Measurements from ENCODE around the gene PLEKHN1. TPM values are rescaled to one million over a fixed set of nuclear protein-coding genes. Genes with fewer than 3 reads are reported as not detected.

PLEKHN1 gene
- polyA plus RNA-seq, 1 of the 3 experiments (the other 2 are of a cell fraction) = not detected

DNA sequence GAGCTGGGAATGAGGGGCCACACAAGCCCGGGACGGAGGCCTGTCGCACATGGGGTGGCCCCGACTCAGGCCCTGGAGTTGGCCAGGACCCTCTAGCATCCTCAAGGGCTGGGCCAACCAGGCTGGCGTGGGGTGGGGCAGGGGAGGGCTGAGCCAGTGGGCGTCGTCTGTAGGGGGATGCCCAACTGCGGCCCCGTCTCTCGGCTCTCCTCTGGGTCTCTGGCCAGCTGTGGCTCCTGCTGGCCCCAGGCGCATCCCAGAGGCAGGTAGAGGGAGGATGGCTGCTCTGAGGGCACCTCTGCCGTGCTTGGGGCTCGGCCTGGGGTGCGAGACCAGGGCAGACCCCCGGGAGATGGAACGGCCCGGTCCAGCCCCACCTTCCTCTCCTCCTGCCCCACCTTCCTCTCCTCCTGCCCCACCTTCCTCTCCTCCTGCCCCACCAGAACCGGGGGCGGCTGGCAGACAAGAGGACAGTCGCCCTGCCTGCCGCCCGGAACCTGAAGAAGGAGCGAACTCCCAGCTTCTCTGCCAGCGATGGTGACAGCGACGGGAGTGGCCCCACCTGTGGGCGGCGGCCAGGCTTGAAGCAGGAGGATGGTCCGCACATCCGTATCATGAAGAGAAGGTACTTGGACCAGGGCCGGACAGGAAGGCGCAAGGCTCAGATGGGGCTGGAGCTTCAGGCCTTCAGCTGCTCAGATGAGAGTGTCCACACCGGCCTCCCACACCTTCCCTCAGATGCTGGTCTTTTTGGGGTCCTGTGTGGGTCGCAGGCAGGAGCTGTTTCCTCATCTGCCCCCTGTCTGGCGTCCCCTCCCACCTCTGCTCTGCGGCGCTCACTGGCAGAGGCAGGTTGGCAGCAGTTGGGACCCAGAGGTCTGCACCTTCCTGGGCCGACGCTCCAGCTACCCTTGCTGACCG, 36.3 kb upstream of the PLEKHN1 start:
- Histone ChIP-seq H3K4me3 (ENCODE audit: low read depth in 2 of 2, low read length in 1 of 2) (no peak overlapping the region), H3K9me3 (no peaks in the 10 kb centered on the region), H2AFZ (ENCODE audit: low read depth) (no peak overlapping the region), H3K79me2 (ENCODE audit: insufficient read depth) (peaks cover 1% of the 10 kb centered on the region; the same call in 1 of the 2 replicates), H3K4me1 (ENCODE audit: control insufficient read depth in 1 of 2, insufficient read depth in 2 of 2, low read depth in 1 of 2, low read length in 1 of 2) (peaks cover 0 to 1% of the 10 kb centered on the region in 2 experiments; a peak in 1 of 4 replicates), H3K9ac (no peak overlapping the region), H4K20me1 (ENCODE audit: insufficient read depth) (0 out of 2 replicates have a peak, but pooled peaks cover 7% of the 10 kb centered on the region), H3K4me2 (no peak overlapping the region), H3K9me2 (no peaks in the 10 kb centered on the region), H3K27me3 (ENCODE audit: insufficient read depth) (no peaks in the 10 kb centered on the region), H3K27ac (ENCODE audit: low read depth in 2 of 2, low read length in 1 of 2) (no peak overlapping the region), H3F3A (replicated peaks; ENCODE audit: insufficient read depth) (peaks cover 6% of the 10 kb centered on the region), H3K36me3 (replicated peaks in 1 of 2; ENCODE audit: control insufficient read depth in 1 of 2, insufficient read depth in 2 of 2, low read length in 1 of 2) (no peaks in the 10 kb centered on the region)
- DNase-seq = no peak
- 91% methylated on average over 14 of the region's 40 CpGs for WGBS (ENCODE audit: low lambda C conversion rate)
- TF ChIP-seq JUND (IDR thresholded peaks at IDR 0.05) (no peak), RCOR1 (IDR thresholded peaks at IDR 0.05; ENCODE audit: low read length) (no peak)
- CTCF ChIA-PET = interaction anchor here (0.7 to 6.6 kb wide), 6 partner anchors 8 to 60 kb away, joined by 3 to 49 read pairs (median 10); no protein-coding TSS in a partner anchor
- POLR2A ChIA-PET = interaction anchor here (1.4 kb wide), 1 partner anchor 10 kb away, joined by 6 read pairs; no protein-coding TSS in a partner anchor

DNA sequence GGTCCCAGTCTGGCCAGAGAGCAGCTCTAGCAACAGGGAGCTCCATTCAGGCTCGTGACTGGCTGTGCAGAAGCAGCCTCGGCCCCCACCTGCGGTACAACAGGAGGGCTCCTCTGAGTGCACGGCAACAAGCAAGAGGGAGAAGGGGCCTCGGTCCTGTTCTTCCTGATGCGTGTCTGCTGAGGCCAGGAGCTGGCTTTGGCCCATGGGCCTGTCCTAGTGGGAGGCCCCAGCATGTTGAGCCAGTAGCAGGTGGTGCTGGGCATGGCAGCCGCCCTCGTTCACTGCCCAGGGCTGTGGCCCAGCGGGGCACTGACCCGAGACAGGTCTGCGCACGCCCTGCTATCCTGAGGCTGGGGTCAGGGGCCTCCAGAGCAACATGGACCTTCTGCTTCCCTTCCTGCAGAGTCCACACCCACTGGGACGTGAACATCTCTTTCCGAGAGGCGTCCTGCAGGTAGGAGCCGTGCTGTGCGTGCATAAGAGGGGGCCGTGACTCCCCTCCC, 35.6 kb upstream of the PLEKHN1 start:
- H3K4me2 ChIP-seq = no peak overlapping the region
- H2AFZ ChIP-seq (ENCODE audit: low read depth) = no peak overlapping the region
- H3K4me1 ChIP-seq (ENCODE audit: control insufficient read depth in 1 of 2, insufficient read depth in 2 of 2, low read depth in 1 of 2, low read length in 1 of 2) = peaks cover 0 to 8% of the 10 kb centered on the region in 2 experiments; a peak in 1 of 4 replicates
- no peaks in the 10 kb centered on the region for H3K9me2 ChIP-seq
- TF ChIP-seq ELF1 (IDR thresholded peaks at IDR 0.05) (no peak), SMC3 (IDR thresholded peaks at IDR 0.05; ENCODE audit: low read depth, low read length) (no peak), MXI1 (IDR thresholded peaks at IDR 0.05; ENCODE audit: low read depth, low read length) (no peak), SIN3A (IDR thresholded peaks at IDR 0.05; ENCODE audit: borderline replicate concordance, low read depth, low read length) (no peak), TAF1 (IDR thresholded peaks at IDR 0.05; ENCODE audit: borderline replicate concordance, low read depth, low read length) (no peak), JUND (IDR thresholded peaks at IDR 0.05) (no peak), POLR2AphosphoS5 (IDR thresholded peaks at IDR 0.05; ENCODE audit: low read depth, low read length) (no peak), RFX5 (IDR thresholded peaks at IDR 0.05; ENCODE audit: low read length) (no peak)
- TF ChIP-seq, protein P1, sequence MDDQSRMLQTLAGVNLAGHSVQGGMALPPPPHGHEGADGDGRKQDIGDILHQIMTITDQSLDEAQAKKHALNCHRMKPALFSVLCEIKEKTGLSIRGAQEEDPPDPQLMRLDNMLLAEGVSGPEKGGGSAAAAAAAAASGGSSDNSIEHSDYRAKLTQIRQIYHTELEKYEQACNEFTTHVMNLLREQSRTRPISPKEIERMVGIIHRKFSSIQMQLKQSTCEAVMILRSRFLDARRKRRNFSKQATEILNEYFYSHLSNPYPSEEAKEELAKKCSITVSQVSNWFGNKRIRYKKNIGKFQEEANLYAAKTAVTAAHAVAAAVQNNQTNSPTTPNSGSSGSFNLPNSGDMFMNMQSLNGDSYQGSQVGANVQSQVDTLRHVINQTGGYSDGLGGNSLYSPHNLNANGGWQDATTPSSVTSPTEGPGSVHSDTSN (IDR thresholded peaks at IDR 0.05) = no peak
- TF ChIP-seq, protein P2, sequence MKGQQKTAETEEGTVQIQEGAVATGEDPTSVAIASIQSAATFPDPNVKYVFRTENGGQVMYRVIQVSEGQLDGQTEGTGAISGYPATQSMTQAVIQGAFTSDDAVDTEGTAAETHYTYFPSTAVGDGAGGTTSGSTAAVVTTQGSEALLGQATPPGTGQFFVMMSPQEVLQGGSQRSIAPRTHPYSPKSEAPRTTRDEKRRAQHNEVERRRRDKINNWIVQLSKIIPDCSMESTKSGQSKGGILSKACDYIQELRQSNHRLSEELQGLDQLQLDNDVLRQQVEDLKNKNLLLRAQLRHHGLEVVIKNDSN (IDR thresholded peaks at IDR 0.05; ENCODE audit: borderline replicate concordance, low read depth) = no peak
- TF ChIP-seq, protein P3, sequence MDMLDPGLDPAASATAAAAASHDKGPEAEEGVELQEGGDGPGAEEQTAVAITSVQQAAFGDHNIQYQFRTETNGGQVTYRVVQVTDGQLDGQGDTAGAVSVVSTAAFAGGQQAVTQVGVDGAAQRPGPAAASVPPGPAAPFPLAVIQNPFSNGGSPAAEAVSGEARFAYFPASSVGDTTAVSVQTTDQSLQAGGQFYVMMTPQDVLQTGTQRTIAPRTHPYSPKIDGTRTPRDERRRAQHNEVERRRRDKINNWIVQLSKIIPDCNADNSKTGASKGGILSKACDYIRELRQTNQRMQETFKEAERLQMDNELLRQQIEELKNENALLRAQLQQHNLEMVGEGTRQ (IDR thresholded peaks at IDR 0.05; ENCODE audit: borderline replicate concordance, low read depth, low read length) = no peak
- TF ChIP-seq, protein P4, sequence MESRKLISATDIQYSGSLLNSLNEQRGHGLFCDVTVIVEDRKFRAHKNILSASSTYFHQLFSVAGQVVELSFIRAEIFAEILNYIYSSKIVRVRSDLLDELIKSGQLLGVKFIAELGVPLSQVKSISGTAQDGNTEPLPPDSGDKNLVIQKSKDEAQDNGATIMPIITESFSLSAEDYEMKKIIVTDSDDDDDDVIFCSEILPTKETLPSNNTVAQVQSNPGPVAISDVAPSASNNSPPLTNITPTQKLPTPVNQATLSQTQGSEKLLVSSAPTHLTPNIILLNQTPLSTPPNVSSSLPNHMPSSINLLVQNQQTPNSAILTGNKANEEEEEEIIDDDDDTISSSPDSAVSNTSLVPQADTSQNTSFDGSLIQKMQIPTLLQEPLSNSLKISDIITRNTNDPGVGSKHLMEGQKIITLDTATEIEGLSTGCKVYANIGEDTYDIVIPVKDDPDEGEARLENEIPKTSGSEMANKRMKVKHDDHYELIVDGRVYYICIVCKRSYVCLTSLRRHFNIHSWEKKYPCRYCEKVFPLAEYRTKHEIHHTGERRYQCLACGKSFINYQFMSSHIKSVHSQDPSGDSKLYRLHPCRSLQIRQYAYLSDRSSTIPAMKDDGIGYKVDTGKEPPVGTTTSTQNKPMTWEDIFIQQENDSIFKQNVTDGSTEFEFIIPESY (IDR thresholded peaks at IDR 0.05; ENCODE audit: borderline replicate concordance, low read depth) = no peak
- WGBS (ENCODE audit: low lambda C conversion rate) = 81% methylated on average over 6 of the region's 18 CpGs
- ChIA-PET POLR2A (interaction anchor here (1.4 kb wide), 1 partner anchor 9 kb away, joined by 6 read pairs; no protein-coding TSS in a partner anchor), CTCF (interaction anchor here (0.7 to 6.6 kb wide), 6 partner anchors 8 to 61 kb away, joined by 3 to 49 read pairs (median 10); no protein-coding TSS in a partner anchor)
- no peaks in the 10 kb centered on the region; the same call in 1 of the 2 replicates for H3K79me2 ChIP-seq (ENCODE audit: insufficient read depth)
- H3K4me3 ChIP-seq (ENCODE audit: low read depth in 2 of 2, low read length in 1 of 2) = no peak overlapping the region
- H3F3A ChIP-seq (replicated peaks; ENCODE audit: insufficient read depth) = peaks cover 6% of the 10 kb centered on the region
- H3K36me3 ChIP-seq (replicated peaks in 1 of 2; ENCODE audit: control insufficient read depth in 1 of 2, insufficient read depth in 2 of 2, low read length in 1 of 2) = no peaks in the 10 kb centered on the region
- no peak overlapping the region for H3K9ac ChIP-seq
- H3K27me3 ChIP-seq (ENCODE audit: insufficient read depth) = no peaks in the 10 kb centered on the region
- no peak for DNase-seq
- no peaks in the 10 kb centered on the region for H3K9me3 ChIP-seq
- no peak overlapping the region for H3K27ac ChIP-seq (ENCODE audit: low read depth in 2 of 2, low read length in 1 of 2)
- H4K20me1 ChIP-seq (ENCODE audit: insufficient read depth) = 0 out of 2 replicates have a peak, but pooled peaks cover 7% of the 10 kb centered on the region

Measured in SK-N-SH (cell line).